Tibial artery (tissue), 4 donors: Measurements from ENCODE around the gene ANGPT4.
A peak's percentile ranks its signal among the peaks of the same experiment; 100 is the strongest.

Experiments
- DNase-seq, 2 donors: peaks; one replicate each; pipeline ENCODE4 v3.0.0-alpha.2; 2019
- H3K27ac ChIP-seq, 2 donors: fragments of 200-600 bp; sonication (generic) in 1 of 2; 1 replicate in 1 of 2; 2 replicates in 1 of 2; pipeline ENCODE4 v1.5.1; 2018 to 2019; ENCODE audit warnings: mild to moderate bottlenecking in 1 of 2
- H3K27me3 ChIP-seq, 2 donors: fragments of 200-600 bp; sonication (generic) in 1 of 2; one replicate each; pipeline versions ENCODE4 v1.5.1 to v1.6.0; 2016 to 2019
- H3K36me3 ChIP-seq, 3 donors: fragments of 200-600 bp; sonication (generic) in 2 of 3; one replicate each; pipeline ENCODE4 v1.5.1; 2016 to 2019; ENCODE audit warnings: mild to moderate bottlenecking in 2 of 3
- H3K4me1 ChIP-seq, 4 donors: fragments of 200-600 bp; sonication (generic) in 2 of 4; 1 replicate in 3 of 4; 2 replicates in 1 of 4; pipeline ENCODE4 v1.5.1; 2016 to 2019
- H3K4me3 ChIP-seq, 2 donors: fragments of 200-600 bp; sonication (generic) in 1 of 2; 1 replicate in 1 of 2; 2 replicates in 1 of 2; pipeline ENCODE4 v1.5.1; 2018 to 2019; ENCODE audit warnings: mild to moderate bottlenecking in 2 of 2
- H3K9me3 ChIP-seq, 3 donors: fragments of 200-600 bp; sonication (generic) in 1 of 3; one replicate each; pipeline ENCODE4 v1.5.1; 2016 to 2019
- CTCF ChIP-seq, 2 experiments: fragments of 200-600 bp in 1 of 2; fragments of 450-650 bp in 1 of 2; IDR thresholded peaks; one replicate each; pipeline ENCODE4 v1.5.1; 2017 to 2019; ENCODE audit warnings: antibody characterized with exemption in 2 of 2, mild to moderate bottlenecking in 1 of 2, moderate library complexity in 1 of 2
- intact Hi-C: fragments of 100-400 bp; cut with DNase I; formaldehyde crosslinking; loops from one replicate; pipeline ENCODE4 v1.15.0; 2023; ENCODE audit warnings: low total_unique reads

The ANGPT4 gene

DNA sequence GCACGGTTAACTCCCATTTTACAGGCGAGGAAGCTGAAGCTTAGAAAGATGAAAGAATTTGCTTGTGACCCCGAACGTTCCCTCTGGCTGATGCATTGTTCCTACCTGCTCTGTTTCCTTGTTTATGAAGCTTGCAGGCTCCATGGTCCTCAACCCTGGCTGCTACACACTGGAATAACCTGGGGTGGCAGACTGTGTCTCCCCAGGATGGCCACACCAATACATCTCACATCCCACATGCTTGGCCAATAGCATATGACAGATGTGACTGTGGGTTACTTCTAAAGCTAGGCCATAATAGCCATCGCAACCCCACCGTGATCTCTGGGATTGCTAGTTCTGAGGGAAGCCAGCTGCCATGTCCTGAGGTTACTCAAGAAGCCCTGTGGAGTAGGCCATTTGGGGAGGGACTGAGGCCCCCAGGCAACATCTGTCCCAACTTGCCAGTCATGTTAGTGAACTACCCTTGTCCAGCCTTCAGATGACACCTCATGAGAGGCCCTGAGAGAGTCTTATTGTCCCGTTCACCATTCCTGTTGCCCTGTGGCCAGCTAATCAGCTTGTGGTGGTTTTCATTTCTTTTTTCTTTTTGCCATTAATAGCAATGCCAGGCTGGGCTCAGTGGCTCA lies 89.3 kb downstream of the ANGPT4 start:
- Histone ChIP-seq H3K4me1 (no peaks in the 10 kb centered on the region), H3K27me3 (no peaks in the 10 kb centered on the region), H3K27ac (no peak overlapping the region), H3K9me3 (no peaks in the 10 kb centered on the region), H3K4me3 (no peak overlapping the region), H3K36me3 (no peaks in the 10 kb centered on the region)
- TF ChIP-seq CTCF (IDR thresholded peaks at IDR 0.05): no peak
- peak in 1 of 2 donors; percentile 40 for DNase-seq
- intact Hi-C loops: no loop called here

DNA sequence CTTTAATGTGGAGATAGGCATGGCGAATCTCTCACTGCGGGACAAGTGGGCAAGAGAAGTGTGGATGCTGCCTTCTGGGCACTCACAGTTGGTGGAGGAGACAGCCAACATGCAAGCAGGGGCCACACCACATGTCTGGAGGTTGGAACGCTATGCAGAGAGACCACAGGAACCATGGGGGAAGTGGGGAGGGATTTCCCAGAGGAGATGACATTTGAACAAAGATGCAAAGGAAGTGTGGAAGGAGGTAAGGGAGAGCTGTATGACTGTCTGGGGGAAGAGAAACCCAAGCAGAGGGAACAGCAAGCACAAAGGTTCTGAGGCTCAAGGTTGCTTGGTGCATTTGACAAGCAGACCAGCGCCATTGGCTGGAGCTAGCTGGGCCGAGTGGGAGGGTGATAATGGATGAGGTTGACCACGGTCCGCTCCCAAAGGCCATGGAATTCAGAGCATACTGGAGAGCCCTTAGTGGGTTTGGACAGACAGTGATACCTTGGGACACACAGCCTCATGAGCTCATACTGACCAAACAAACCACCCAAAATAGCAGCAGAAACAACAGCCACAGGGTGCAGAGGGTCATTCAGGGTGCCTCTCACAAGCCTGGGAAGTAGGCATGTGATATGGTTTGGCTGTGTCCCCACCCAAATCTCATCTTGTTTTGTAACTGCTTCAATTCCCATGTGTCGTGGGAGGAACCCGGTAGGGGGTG lies 90.3 kb downstream of the ANGPT4 start:
- no peak overlapping the region for H3K27ac ChIP-seq
- H3K36me3 ChIP-seq: no peaks in the 10 kb centered on the region
- intact Hi-C loops: no loop called here
- no peaks in the 10 kb centered on the region for H3K4me1 ChIP-seq
- H3K9me3 ChIP-seq: no peaks in the 10 kb centered on the region
- TF ChIP-seq CTCF (IDR thresholded peaks at IDR 0.05): no peak
- H3K27me3 ChIP-seq: no peaks in the 10 kb centered on the region
- no peak overlapping the region for H3K4me3 ChIP-seq
- DNase-seq: peak in 1 of 2 donors; percentile 31

DNA sequence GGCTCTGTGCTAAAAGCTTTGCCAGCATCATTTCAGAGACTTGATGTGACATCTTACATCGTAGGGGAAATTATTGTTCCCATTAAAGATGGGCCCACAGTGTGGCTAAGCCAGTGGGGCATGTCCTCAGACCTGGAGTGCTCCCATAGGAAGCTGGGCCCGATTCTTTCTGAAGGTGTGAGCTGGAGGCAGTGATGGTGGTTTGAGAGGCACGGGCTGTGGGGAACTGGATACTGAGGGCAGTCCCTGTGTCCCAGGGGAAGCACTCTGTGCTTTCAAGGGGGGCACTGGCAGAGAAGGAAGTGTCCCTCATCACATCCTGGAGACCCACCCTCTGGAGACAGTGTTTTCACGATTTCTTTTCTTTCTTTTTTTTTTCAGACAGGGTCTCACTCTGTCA lies 91.2 kb downstream of the ANGPT4 start:
- Histone ChIP-seq H3K27me3 (no peaks in the 10 kb centered on the region), H3K4me1 (no peaks in the 10 kb centered on the region), H3K4me3 (no peak overlapping the region), H3K36me3 (no peaks in the 10 kb centered on the region), H3K27ac (no peak overlapping the region), H3K9me3 (no peaks in the 10 kb centered on the region)
- DNase-seq: peak in 1 of 2 donors; percentile 35
- no peak for TF ChIP-seq CTCF (IDR thresholded peaks at IDR 0.05)
- intact Hi-C loops: no loop called here

- Histone ChIP-seq H3K27me3 (no peaks in the 10 kb centered on the region), H3K36me3 (no peaks in the 10 kb centered on the region), H3K9me3 (no peaks in the 10 kb centered on the region), H3K4me1 (no peaks in the 10 kb centered on the region), H3K4me3 (no peak overlapping the region), H3K27ac (no peak overlapping the region)
- DNase-seq: no peak
- intact Hi-C loops: no loop called here
- TF ChIP-seq CTCF (IDR thresholded peaks at IDR 0.05): no peak
These were observed 91.6 kb downstream of the ANGPT4 start for GRCh38 chr20:824490-824889.

- no peak for TF ChIP-seq CTCF (IDR thresholded peaks at IDR 0.05)
- Histone ChIP-seq H3K9me3 (no peaks in the 10 kb centered on the region), H3K36me3 (no peaks in the 10 kb centered on the region), H3K27ac (no peak overlapping the region), H3K4me3 (no peak overlapping the region), H3K27me3 (no peaks in the 10 kb centered on the region), H3K4me1 (peaks cover 0 to 3% (median 0%) of the 10 kb centered on the region in 4 donors)
- no peak for DNase-seq
- intact Hi-C loops: no loop called here
These were observed 92.6 kb downstream of the ANGPT4 start for GRCh38 chr20:823574-823902.
